Activated T-helper 1 cell treated with anti-CD3 and anti-CD28 coated beads, Interleukin-12 subunit alpha, Interleukin-12 subunit beta, Interleukin-2, Interleukin-4 antibody, amounts not matched to agents 30 ng/mL and 10 ng/mL and 1 ng/mL, durations not matched to agents 14 hours and 24 hours and 36 hours (primary cell): Measurements from ENCODE around the gene PRC1. TPM values are rescaled to one million over a fixed set of nuclear protein-coding genes. Genes with fewer than 3 reads are reported as not detected.

ENCODE experiments used
- DNase-seq: peaks from one replicate; pipeline ENCODE4 v3.0.0; 2021; ENCODE audit warnings: low spot score
- H3K27ac Mint-ChIP-seq: one replicate; pipeline ENCODE4 v1.8.0; 2021; ENCODE audit warnings: mild to moderate bottlenecking, mixed read lengths
- H3K27me3 Mint-ChIP-seq: one replicate; pipeline ENCODE4 v1.8.0; 2022; ENCODE audit warnings: mild to moderate bottlenecking, moderate library complexity, mixed read lengths; ENCODE audit not compliant: insufficient read depth
- H3K36me3 Mint-ChIP-seq: one replicate; pipeline ENCODE4 v1.8.0; 2021; ENCODE audit warnings: low read depth, mixed read lengths
- H3K4me1 Mint-ChIP-seq: one replicate; pipeline ENCODE4 v1.8.0; 2021; ENCODE audit warnings: low read depth, mixed read lengths
- H3K4me3 Mint-ChIP-seq: one replicate; pipeline ENCODE4 v1.8.0; 2021; ENCODE audit warnings: mild to moderate bottlenecking, moderate library complexity, mixed read lengths
- H3K9me3 Mint-ChIP-seq: one replicate; pipeline ENCODE4 v1.8.0; 2021; ENCODE audit warnings: mixed read lengths
- intact Hi-C: fragments of 100-400 bp; cut with micrococcal nuclease; formaldehyde crosslinking; loops from one replicate; pipeline ENCODE4 v1.15.1; 2024
- total RNA-seq: library from RNA; stranded (reverse); gene quantifications from 2 replicates; pipeline ENCODE4 v1.2.3, GENCODE V29; 2022

PRC1 gene
- total RNA-seq, 1 donor from 2014 or later: 78.4 TPM

- H3K27me3 Mint-ChIP-seq: no peaks in the 10 kb centered on the region
These were observed 35.2 kb downstream of the PRC1 start for GRCh38 chr15:90959028-90959595.

GRCh38 chr15:90957791-90958190 lies 36.5 kb downstream of the PRC1 start:
- intact Hi-C loops: loop anchor here (10.0 kb wide), 1 partner anchor 1623 kb away; the partner anchor contains the start of gene POLG
- H3K4me1 Mint-ChIP-seq: peaks cover 24% of the 10 kb centered on the region
- DNase-seq: no peak
- no peaks in the 10 kb centered on the region for H3K9me3 Mint-ChIP-seq
- no peaks in the 10 kb centered on the region for H3K27me3 Mint-ChIP-seq
- peak overlapping the region; percentile 78 for H3K4me3 Mint-ChIP-seq
- peak overlapping the region; percentile 48 for H3K27ac Mint-ChIP-seq
- peaks cover 34% of the 10 kb centered on the region for H3K36me3 Mint-ChIP-seq

More at GRCh38 chr15:90959028-90959595, 35.2 kb downstream of the PRC1 start:
- intact Hi-C loops: loop anchor here (10.0 kb wide), 1 partner anchor 1624 kb away; the partner anchor contains the start of gene POLG
- H3K9me3 Mint-ChIP-seq: no peaks in the 10 kb centered on the region
- peaks cover 35% of the 10 kb centered on the region for H3K36me3 Mint-ChIP-seq
- no peak overlapping the region for H3K4me3 Mint-ChIP-seq
- no peak for DNase-seq
- no peak overlapping the region for H3K27ac Mint-ChIP-seq
- H3K4me1 Mint-ChIP-seq: peaks cover 15% of the 10 kb centered on the region

GRCh38 chr15:90957031-90957790 lies 37.1 kb downstream of the PRC1 start:
- intact Hi-C loops: loop anchor here (10.0 kb wide), 1 partner anchor 1622 kb away; the partner anchor contains the start of gene POLG
- H3K4me3 Mint-ChIP-seq: peak overlapping the region; percentile 78
- peak overlapping the region; percentile 48 for H3K27ac Mint-ChIP-seq
- H3K36me3 Mint-ChIP-seq: peaks cover 35% of the 10 kb centered on the region
- H3K27me3 Mint-ChIP-seq: no peaks in the 10 kb centered on the region
- no peaks in the 10 kb centered on the region for H3K9me3 Mint-ChIP-seq
- peaks cover 24% of the 10 kb centered on the region for H3K4me1 Mint-ChIP-seq
- DNase-seq: no peak

GRCh38 chr15:90956274-90957030 lies 37.9 kb downstream of the PRC1 start:
- H3K4me3 Mint-ChIP-seq: peak overlapping the region; percentile 90
- H3K36me3 Mint-ChIP-seq: peaks cover 35% of the 10 kb centered on the region
- no peaks in the 10 kb centered on the region for H3K9me3 Mint-ChIP-seq
- peaks cover 24% of the 10 kb centered on the region for H3K4me1 Mint-ChIP-seq
- peak overlapping the region; percentile 72 for H3K27ac Mint-ChIP-seq
- no peaks in the 10 kb centered on the region for H3K27me3 Mint-ChIP-seq
- DNase-seq: peak; percentile 46
- intact Hi-C loops: loop anchor here (1.0 to 10.0 kb wide), 4 partner anchors 77 to 1622 kb away; partner anchors contain the start of gene POLG

GRCh38 chr15:90955624-90956273 lies 38.6 kb downstream of the PRC1 start:
- H3K4me1 Mint-ChIP-seq: peaks cover 24% of the 10 kb centered on the region
- peak overlapping the region; percentile 90 for H3K27ac Mint-ChIP-seq
- no peaks in the 10 kb centered on the region for H3K9me3 Mint-ChIP-seq
- DNase-seq: no peak
- H3K27me3 Mint-ChIP-seq: no peaks in the 10 kb centered on the region
- H3K36me3 Mint-ChIP-seq: peaks cover 31% of the 10 kb centered on the region
- H3K4me3 Mint-ChIP-seq: peak overlapping the region; percentile 90
- intact Hi-C loops: loop anchor here (1.0 to 10.0 kb wide), 6 partner anchors 39 to 1621 kb away; partner anchors contain the start of genes POLG, PRC1 and VPS33B

- peak; percentile 90 for DNase-seq
- H3K9me3 Mint-ChIP-seq: no peaks in the 10 kb centered on the region
These were observed 39.4 kb downstream of the PRC1 start, which contains the start of gene RCCD1 for GRCh38 chr15:90954712-90955623. Gene RCCD1, plus strand, starts transcription at chr15:90954884. Its CDS starts 1,851 bp downstream, at chr15:90956735.

GRCh38 chr15:90953947-90954711 lies 40.2 kb downstream of the PRC1 start:
- Mint-ChIP-seq H3K4me3 (peak overlapping the region; percentile 90), H3K27ac (peak overlapping the region; percentile 90), H3K36me3 (peaks cover 27% of the 10 kb centered on the region), H3K4me1 (peaks cover 16% of the 10 kb centered on the region), H3K27me3 (no peaks in the 10 kb centered on the region), H3K9me3 (no peaks in the 10 kb centered on the region)
- intact Hi-C loops: loop anchor here (1.0 to 10.0 kb wide), 3 partner anchors 19 to 1619 kb away; partner anchors contain the start of genes POLG and UNC45A
- no peak for DNase-seq

More at GRCh38 chr15:90954712-90955623, 39.4 kb downstream of the PRC1 start, which contains the start of gene RCCD1:
- Mint-ChIP-seq H3K4me3 (peak within 1 kb of the TSS; percentile 90), H3K36me3 (peaks cover 31% of the 10 kb centered on the region), H3K27ac (peak within 1 kb of the TSS; percentile 90), H3K27me3 (no peaks in the 10 kb centered on the region), H3K4me1 (peaks cover 23% of the 10 kb centered on the region)
- intact Hi-C loops: loop anchor here (1.0 to 10.0 kb wide), 5 partner anchors 20 to 1620 kb away; partner anchors contain the start of genes POLG, PRC1, UNC45A and VPS33B

GRCh38 chr15:90952901-90953677 lies 41.2 kb downstream of the PRC1 start:
- peak overlapping the region; percentile 43 for H3K27ac Mint-ChIP-seq
- no peaks in the 10 kb centered on the region for H3K27me3 Mint-ChIP-seq
- intact Hi-C loops: loop anchor here (10.0 kb wide), 1 partner anchor 1618 kb away; the partner anchor contains the start of gene POLG
- no peak for DNase-seq
- peaks cover 35% of the 10 kb centered on the region for H3K36me3 Mint-ChIP-seq
- peak overlapping the region; percentile 90 for H3K4me3 Mint-ChIP-seq
- H3K9me3 Mint-ChIP-seq: no peaks in the 10 kb centered on the region
- H3K4me1 Mint-ChIP-seq: peaks cover 16% of the 10 kb centered on the region

- H3K4me3 Mint-ChIP-seq: no peak overlapping the region
- no peaks in the 10 kb centered on the region for H3K27me3 Mint-ChIP-seq
- no peak for DNase-seq
- H3K4me1 Mint-ChIP-seq: peaks cover 9% of the 10 kb centered on the region
- intact Hi-C loops: loop anchor here (10.0 kb wide), 1 partner anchor 1616 kb away; the partner anchor contains the start of gene POLG
- peaks cover 38% of the 10 kb centered on the region for H3K36me3 Mint-ChIP-seq
- no peaks in the 10 kb centered on the region for H3K9me3 Mint-ChIP-seq
- no peak overlapping the region for H3K27ac Mint-ChIP-seq
These were observed 43.7 kb downstream of the PRC1 start for GRCh38 chr15:90950676-90951075.

GRCh38 chr15:90949979-90950675 lies 44.2 kb downstream of the PRC1 start:
- Mint-ChIP-seq H3K4me1 (peaks cover 9% of the 10 kb centered on the region), H3K4me3 (no peak overlapping the region), H3K27ac (no peak overlapping the region), H3K27me3 (no peaks in the 10 kb centered on the region), H3K36me3 (peaks cover 38% of the 10 kb centered on the region), H3K9me3 (no peaks in the 10 kb centered on the region)
- intact Hi-C loops: loop anchor here (10.0 kb wide), 1 partner anchor 1615 kb away; the partner anchor contains the start of gene POLG
- DNase-seq: no peak
